HL-60 (cell line): ENCODE data around the gene WWOX.

Source experiments
- DNase-seq, 2 experiments: peaks; one replicate each; pipeline ENCODE4 v3.0.0-alpha.2; 2010 to 2020; ENCODE audit warnings: low read depth in 1 of 2, low spot score in 1 of 2
- H3K27ac ChIP-seq: fragments of 250-450 bp; sonication (Bioruptor Pico); replicated peaks from 2 replicates; pipeline ENCODE4 v1.5.1; 2020; ENCODE audit warnings: mild to moderate bottlenecking, moderate library complexity
- H3K27me3 ChIP-seq: fragments of 250-450 bp; sonication (Bioruptor Pico); 2 replicates; pipeline ENCODE4 v1.5.1; 2021; ENCODE audit warnings: mild to moderate bottlenecking, moderate library complexity; ENCODE audit not compliant: insufficient read depth, poor library complexity, severe bottlenecking
- H3K4me3 ChIP-seq: replicated peaks from 2 replicates; pipeline ENCODE4 v1.5.1; 2011; ENCODE audit warnings: mild to moderate bottlenecking, control low read depth, low read length; ENCODE audit not compliant: insufficient read depth
- CTCF ChIP-seq: IDR thresholded peaks from one replicate; pipeline ENCODE4 v1.5.1; 2011; ENCODE audit warnings: low read length, control low read depth, inconsistent platforms; ENCODE audit not compliant: insufficient read depth
- GABPA ChIP-seq: IDR thresholded peaks from 2 replicates; pipeline ENCODE4 v1.6.1; 2012; ENCODE audit warnings: low read depth
- POLR2AphosphoS5 ChIP-seq: IDR thresholded peaks from 2 replicates; pipeline ENCODE4 v1.6.1; 2012; ENCODE audit warnings: low read depth
- REST ChIP-seq: IDR thresholded peaks from 2 replicates; pipeline ENCODE4 v1.6.1; 2012; ENCODE audit warnings: low read depth; ENCODE audit not compliant: insufficient replicate concordance
- SPI1 ChIP-seq: IDR thresholded peaks from 2 replicates; pipeline ENCODE4 v1.6.1; 2012; ENCODE audit warnings: low read depth, mild to moderate bottlenecking, borderline replicate concordance

WWOX gene

DNA sequence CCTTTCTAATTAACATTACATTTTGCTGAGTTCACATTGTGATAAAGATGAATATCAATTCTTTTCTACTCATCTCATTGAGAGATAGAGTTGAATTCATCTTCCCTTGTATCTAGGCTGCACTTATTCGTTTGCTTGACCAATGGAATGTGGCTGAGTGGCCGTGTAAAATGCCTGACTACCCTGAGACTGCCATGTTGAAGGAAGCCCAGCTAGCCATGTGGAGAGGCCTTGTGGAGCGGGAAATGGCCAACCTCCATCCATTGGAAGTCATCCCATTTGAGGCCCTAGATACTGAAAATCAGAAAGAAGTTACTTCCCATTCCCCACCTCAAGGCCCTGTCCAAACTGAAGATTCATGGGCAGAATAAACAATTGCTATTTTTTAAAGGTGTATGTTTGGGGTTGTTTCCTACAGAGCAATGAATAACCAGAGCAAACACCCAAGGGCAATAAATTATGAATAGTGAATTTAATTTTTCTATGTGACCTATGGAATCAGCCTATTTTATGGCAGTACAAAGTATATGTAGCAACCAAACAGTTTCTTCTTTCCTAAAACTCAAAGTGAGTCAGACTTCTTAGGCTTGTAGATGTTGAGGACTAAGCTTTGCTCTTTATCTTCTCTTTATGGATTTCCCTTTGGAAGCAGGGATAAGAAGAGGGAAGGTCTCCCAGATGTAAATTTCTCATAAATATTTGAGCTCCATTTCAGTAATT lies 956.0 kb downstream of the WWOX start:
- no peak overlapping the region for H3K27ac ChIP-seq
- H3K27me3 ChIP-seq, result no peaks in the 10 kb centered on the region
- TF ChIP-seq CTCF, result no peak
- no peak for TF ChIP-seq GABPA
- no peak for TF ChIP-seq REST
- TF ChIP-seq SPI1, result no peak
- no peak for TF ChIP-seq POLR2AphosphoS5
- no peak overlapping the region for H3K4me3 ChIP-seq
- DNase-seq, result no peak

GRCh38 chr16:79061181-79061580 lies 961.7 kb downstream of the WWOX start:
- Histone ChIP-seq H3K27ac (no peak overlapping the region), H3K27me3 (no peaks in the 10 kb centered on the region), H3K4me3 (no peak overlapping the region)
- TF ChIP-seq GABPA (no peak), POLR2AphosphoS5 (no peak), REST (no peak), SPI1 (no peak), CTCF (no peak)
- no peak for DNase-seq

- Histone ChIP-seq H3K27me3 (no peaks in the 10 kb centered on the region), H3K27ac (no peak overlapping the region), H3K4me3 (no peak overlapping the region)
- DNase-seq, result no peak
- TF ChIP-seq POLR2AphosphoS5, result no peak
- no peak for TF ChIP-seq SPI1
- no peak for TF ChIP-seq CTCF
- no peak for TF ChIP-seq GABPA
- TF ChIP-seq REST, result no peak
Observed at GRCh38 chr16:79062336-79062735, 962.9 kb downstream of the WWOX start.
